Esophagus squamous epithelium (tissue), 4 donors: ENCODE data around the gene TAOK3.

ENCODE experiments used
- POLR2A ChIP-seq, 4 donors: fragments of 450-650 bp; IDR thresholded peaks; one replicate each; pipeline ENCODE4 v1.6.1; 2017; ENCODE audit warnings: antibody characterized with exemption in 4 of 4, mild to moderate bottlenecking in 4 of 4, moderate library complexity in 3 of 4
- TF ChIP-seq, protein P1 (sequence below), 6 experiments: fragments of 450-650 bp in 4 of 6; fragments of 200-600 bp in 2 of 6; sonication (generic) in 2 of 6; IDR thresholded peaks; one replicate each; pipeline ENCODE4 v1.5.1; 2016 to 2019; ENCODE audit warnings: antibody characterized with exemption in 6 of 6, mild to moderate bottlenecking in 4 of 6, moderate library complexity in 4 of 6

DNA sequence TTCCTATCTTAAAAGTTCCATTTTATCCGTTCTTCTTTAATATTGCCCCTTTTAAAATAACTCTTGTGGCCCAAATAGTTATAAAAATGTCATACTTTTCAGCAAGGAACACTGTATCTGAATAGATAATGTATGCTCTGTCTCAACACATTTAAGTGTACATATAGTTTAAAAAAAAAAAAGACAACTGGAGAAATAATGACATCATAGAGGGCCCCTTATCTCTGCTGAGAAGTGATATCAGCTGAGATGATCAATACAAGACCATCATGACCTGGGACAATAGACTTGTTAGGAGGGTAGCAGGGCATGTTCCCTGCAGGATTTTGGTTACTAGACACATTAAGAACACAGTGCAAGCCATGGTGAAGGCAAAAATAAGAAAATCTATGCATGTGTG lies 159.3 kb downstream of the TAOK3 start:
- TF ChIP-seq, protein P1, sequence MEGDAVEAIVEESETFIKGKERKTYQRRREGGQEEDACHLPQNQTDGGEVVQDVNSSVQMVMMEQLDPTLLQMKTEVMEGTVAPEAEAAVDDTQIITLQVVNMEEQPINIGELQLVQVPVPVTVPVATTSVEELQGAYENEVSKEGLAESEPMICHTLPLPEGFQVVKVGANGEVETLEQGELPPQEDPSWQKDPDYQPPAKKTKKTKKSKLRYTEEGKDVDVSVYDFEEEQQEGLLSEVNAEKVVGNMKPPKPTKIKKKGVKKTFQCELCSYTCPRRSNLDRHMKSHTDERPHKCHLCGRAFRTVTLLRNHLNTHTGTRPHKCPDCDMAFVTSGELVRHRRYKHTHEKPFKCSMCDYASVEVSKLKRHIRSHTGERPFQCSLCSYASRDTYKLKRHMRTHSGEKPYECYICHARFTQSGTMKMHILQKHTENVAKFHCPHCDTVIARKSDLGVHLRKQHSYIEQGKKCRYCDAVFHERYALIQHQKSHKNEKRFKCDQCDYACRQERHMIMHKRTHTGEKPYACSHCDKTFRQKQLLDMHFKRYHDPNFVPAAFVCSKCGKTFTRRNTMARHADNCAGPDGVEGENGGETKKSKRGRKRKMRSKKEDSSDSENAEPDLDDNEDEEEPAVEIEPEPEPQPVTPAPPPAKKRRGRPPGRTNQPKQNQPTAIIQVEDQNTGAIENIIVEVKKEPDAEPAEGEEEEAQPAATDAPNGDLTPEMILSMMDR (IDR thresholded peaks at IDR 0.05), result no peak
- TF ChIP-seq POLR2A (IDR thresholded peaks at IDR 0.05), result no peak
